Measurements from ENCODE around the gene HAUS7.
A peak's percentile ranks its signal among the peaks of the same experiment; 100 is the strongest.

Gene HAUS7

GRCh38 chrX:153412746-153413720 is 57.3 kb downstream of the HAUS7 start:
- Histone ChIP-seq H3K14ac (ENCODE audit: low read length in 2 of 2) (no peak overlapping the region), H3K23ac (ENCODE audit: low read length in 2 of 2) (no peak overlapping the region), H3K4me1 (ENCODE audit: control insufficient read depth, insufficient read depth, low read depth, low read length) (no peaks in the 10 kb centered on the region), H2BK12ac (ENCODE audit: low read length in 2 of 2) (no peak overlapping the region), H2AFZ (ENCODE audit: low read depth, low read length) (no peak overlapping the region), H2AK5ac (ENCODE audit: low read length, severe bottlenecking) (no peak overlapping the region), H3K9me3 (ENCODE audit: control insufficient read depth, low read length) (no peaks in the 10 kb centered on the region), H3K79me1 (replicated peaks; ENCODE audit: low read length, poor library complexity, severe bottlenecking) (no peaks in the 10 kb centered on the region), H3K9ac (ENCODE audit: low read length) (no peak overlapping the region), H3K27ac (ENCODE audit: low read length, poor library complexity, severe bottlenecking) (no peak overlapping the region), H3K18ac (ENCODE audit: low read depth in 1 of 2, low read length in 2 of 2) (no peak overlapping the region), H2BK120ac (ENCODE audit: low read depth, low read length) (no peak overlapping the region), H2BK5ac (ENCODE audit: low read depth, low read length, poor library complexity, severe bottlenecking) (no peak overlapping the region), H3K4ac (ENCODE audit: low read depth in 1 of 2, low read length in 2 of 2) (no peak overlapping the region), H3K4me2 (ENCODE audit: low read length, poor library complexity, severe bottlenecking) (no peak overlapping the region), H4K91ac (ENCODE audit: low read length) (no peak overlapping the region), H2BK15ac (ENCODE audit: low read depth, poor library complexity, severe bottlenecking) (no peak overlapping the region), H3K4me3 (ENCODE audit: insufficient read depth in 1 of 2, low read depth in 1 of 2, low read length in 2 of 2) (no peak overlapping the region), H4K8ac (ENCODE audit: low read length) (no peak overlapping the region), H3K27me3 (ENCODE audit: control insufficient read depth in 1 of 2, insufficient read depth in 1 of 2, low read length in 2 of 2) (peaks cover 25 to 68% of the 10 kb centered on the region in 2 experiments), H3K36me3 (ENCODE audit: control insufficient read depth in 1 of 2, insufficient read depth in 2 of 2, low read depth in 1 of 2, low read length in 2 of 2) (no peaks in the 10 kb centered on the region)
- 89% methylated on average over 21 of the region's 23 CpGs for WGBS
- DNase-seq, result peak; percentile 11

- no peak overlapping the region for H3K4ac ChIP-seq (ENCODE audit: low read depth in 1 of 2, low read length in 2 of 2)
- H3K27ac ChIP-seq (ENCODE audit: low read length, poor library complexity, severe bottlenecking), result no peak overlapping the region
- DNase-seq, result no peak
- H3K23ac ChIP-seq (ENCODE audit: low read length in 2 of 2), result no peak overlapping the region
- no peaks in the 10 kb centered on the region for H3K36me3 ChIP-seq (ENCODE audit: control insufficient read depth in 1 of 2, insufficient read depth in 2 of 2, low read depth in 1 of 2, low read length in 2 of 2)
- H2AK5ac ChIP-seq (ENCODE audit: low read length, severe bottlenecking), result no peak overlapping the region
- no peak overlapping the region for H3K4me2 ChIP-seq (ENCODE audit: low read length, poor library complexity, severe bottlenecking)
- no peak overlapping the region for H4K91ac ChIP-seq (ENCODE audit: low read length)
- H2BK120ac ChIP-seq (ENCODE audit: low read depth, low read length), result no peak overlapping the region
- H3K9me3 ChIP-seq (ENCODE audit: control insufficient read depth, low read length), result no peaks in the 10 kb centered on the region
- no peak overlapping the region for H2BK12ac ChIP-seq (ENCODE audit: low read length in 2 of 2)
- 64% methylated on average over 12 of the region's 17 CpGs for WGBS
- no peak overlapping the region for H2AFZ ChIP-seq (ENCODE audit: low read depth, low read length)
- H3K79me1 ChIP-seq (replicated peaks; ENCODE audit: low read length, poor library complexity, severe bottlenecking), result no peaks in the 10 kb centered on the region
- H3K27me3 ChIP-seq (ENCODE audit: control insufficient read depth in 1 of 2, insufficient read depth in 1 of 2, low read length in 2 of 2), result peaks cover 21 to 67% of the 10 kb centered on the region in 2 experiments
- H4K8ac ChIP-seq (ENCODE audit: low read length), result no peak overlapping the region
- no peak overlapping the region for H3K4me3 ChIP-seq (ENCODE audit: insufficient read depth in 1 of 2, low read depth in 1 of 2, low read length in 2 of 2)
- no peaks in the 10 kb centered on the region for H3K4me1 ChIP-seq (ENCODE audit: control insufficient read depth, insufficient read depth, low read depth, low read length)
- no peak overlapping the region for H2BK15ac ChIP-seq (ENCODE audit: low read depth, poor library complexity, severe bottlenecking)
- H3K14ac ChIP-seq (ENCODE audit: low read length in 2 of 2), result no peak overlapping the region
- no peak overlapping the region for H3K9ac ChIP-seq (ENCODE audit: low read length)
- no peak overlapping the region for H3K18ac ChIP-seq (ENCODE audit: low read depth in 1 of 2, low read length in 2 of 2)
- H2BK5ac ChIP-seq (ENCODE audit: low read depth, low read length, poor library complexity, severe bottlenecking), result no peak overlapping the region
Measured at GRCh38 chrX:153411988-153412574, 58.3 kb downstream of the HAUS7 start.

GRCh38 chrX:153411255-153411987 is 59.0 kb downstream of the HAUS7 start, which contains the start of gene ZFP92:
TSS of gene ZFP92 (plus strand) at chrX:153411472. CDS start at chrX:153418323, 6,851 bp downstream.
- 3% methylated on average over 21 of the region's 75 CpGs for WGBS
- peak within 1 kb of the TSS in 1 of 2 experiments; percentile 24 for H3K18ac ChIP-seq (ENCODE audit: low read depth in 1 of 2, low read length in 2 of 2)
- H2AK5ac ChIP-seq (ENCODE audit: low read length, severe bottlenecking), result no peak within 1 kb of the TSS

More at GRCh38 chrX:153411255-153411987, 59.0 kb downstream of the HAUS7 start, which contains the start of gene ZFP92:
- Histone ChIP-seq H2BK120ac (ENCODE audit: low read depth, low read length) (no peak within 1 kb of the TSS), H3K14ac (ENCODE audit: low read length in 2 of 2) (peak within 1 kb of the TSS in 1 of 2 experiments; percentile 60), H3K4me1 (ENCODE audit: control insufficient read depth, insufficient read depth, low read depth, low read length) (no peaks in the 10 kb centered on the region), H2BK5ac (ENCODE audit: low read depth, low read length, poor library complexity, severe bottlenecking) (no peak within 1 kb of the TSS), H3K27ac (ENCODE audit: low read length, poor library complexity, severe bottlenecking) (no peak within 1 kb of the TSS), H4K91ac (ENCODE audit: low read length) (no peak within 1 kb of the TSS), H3K79me1 (replicated peaks; ENCODE audit: low read length, poor library complexity, severe bottlenecking) (no peaks in the 10 kb centered on the region), H2BK12ac (ENCODE audit: low read length in 2 of 2) (no peak within 1 kb of the TSS), H3K9ac (ENCODE audit: low read length) (no peak within 1 kb of the TSS), H2AFZ (ENCODE audit: low read depth, low read length) (no peak within 1 kb of the TSS), H3K23ac (ENCODE audit: low read length in 2 of 2) (no peak within 1 kb of the TSS), H3K36me3 (ENCODE audit: control insufficient read depth in 1 of 2, insufficient read depth in 2 of 2, low read depth in 1 of 2, low read length in 2 of 2) (no peaks in the 10 kb centered on the region), H3K4me3 (ENCODE audit: insufficient read depth in 1 of 2, low read depth in 1 of 2, low read length in 2 of 2) (no peak within 1 kb of the TSS), H4K8ac (ENCODE audit: low read length) (peak within 1 kb of the TSS; percentile 6), H3K27me3 (ENCODE audit: control insufficient read depth in 1 of 2, insufficient read depth in 1 of 2, low read length in 2 of 2) (peaks cover 21 to 67% of the 10 kb centered on the region in 2 experiments), H2BK15ac (ENCODE audit: low read depth, poor library complexity, severe bottlenecking) (no peak within 1 kb of the TSS), H3K4me2 (ENCODE audit: low read length, poor library complexity, severe bottlenecking) (no peak within 1 kb of the TSS), H3K9me3 (ENCODE audit: control insufficient read depth, low read length) (no peaks in the 10 kb centered on the region), H3K4ac (ENCODE audit: low read depth in 1 of 2, low read length in 2 of 2) (peak within 1 kb of the TSS in 1 of 2 experiments; percentile 10)
- DNase-seq, result peak; percentile 14

Measured in mesenchymal stem cell (in vitro differentiated cells and primary cell).